NCI-H2107 treated with DMSO at 0.1 percent for 48 hours (cell line): ENCODE data around the gene OAF.
"Not testable (repeated sequence)": the region's sequence is repeated elsewhere in the genome, so short reads cannot be mapped to it uniquely, and the experiment has no call there.

ENCODE experiments used
- DNase-seq: peaks from one replicate; lab custom pipeline; 2025; ENCODE audit not compliant: unreplicated experiment; lab: John Stamatoyannopoulos, UW

OAF gene

DNA sequence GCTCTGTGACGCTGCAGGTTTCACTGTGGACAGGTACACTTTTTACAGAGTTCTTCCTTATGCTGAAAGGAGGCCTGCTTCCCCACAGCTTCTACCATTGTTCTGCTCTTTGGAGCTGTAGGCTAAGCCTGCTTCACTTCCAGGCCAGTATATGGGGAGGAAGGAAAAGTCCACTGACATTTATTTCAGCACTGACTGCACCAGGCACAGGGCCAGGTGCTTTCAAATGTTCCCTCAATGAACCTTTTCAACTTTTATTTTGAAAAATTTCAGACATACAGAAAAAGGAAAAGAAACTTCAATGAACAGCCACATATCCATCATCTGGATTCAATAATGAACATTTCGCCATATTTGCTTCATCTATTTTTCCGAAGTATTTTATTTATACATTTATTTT, 51.1 kb downstream of the OAF start:
- no peak for DNase-seq

DNA sequence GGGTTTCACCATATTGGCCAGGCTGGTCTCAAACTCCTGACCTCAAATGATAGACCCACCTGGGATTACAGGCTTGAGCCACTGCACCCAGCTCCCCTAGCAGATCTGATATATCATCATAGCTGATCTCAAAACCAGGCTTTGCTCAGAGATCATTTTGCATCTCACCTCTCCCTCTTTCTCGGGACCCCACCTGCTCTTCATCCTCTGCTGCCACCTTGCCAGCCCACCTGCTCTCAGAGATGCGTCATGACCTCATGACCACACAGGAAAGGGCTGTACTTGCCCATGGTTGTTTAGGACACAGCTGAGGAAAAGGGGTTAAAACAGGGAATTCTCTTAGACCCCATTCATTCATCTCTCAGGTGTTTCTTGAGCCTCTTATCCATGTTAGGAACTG, 56.5 kb downstream of the OAF start:
- no peak for DNase-seq

DNA sequence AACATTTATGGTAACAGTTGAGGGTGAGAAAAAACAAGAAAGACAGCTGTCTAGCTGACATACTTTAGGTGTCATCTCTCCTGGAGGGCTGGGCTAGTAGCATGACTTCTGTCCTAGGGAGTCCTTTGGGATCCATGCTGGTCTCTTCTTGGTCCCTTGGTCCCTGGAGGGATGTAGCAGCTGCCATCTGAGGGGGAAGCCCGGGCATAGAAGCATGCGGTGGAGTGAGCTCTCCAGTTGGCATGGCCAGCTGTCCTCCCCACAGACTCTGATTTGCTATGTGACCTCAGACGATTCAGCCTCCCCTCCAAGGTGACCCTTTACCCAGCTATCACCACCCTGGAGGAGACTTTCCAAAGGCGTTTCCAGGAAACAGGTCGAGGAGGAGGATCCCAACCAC, 57.9 kb downstream of the OAF start:
- DNase-seq, result no peak

DNA sequence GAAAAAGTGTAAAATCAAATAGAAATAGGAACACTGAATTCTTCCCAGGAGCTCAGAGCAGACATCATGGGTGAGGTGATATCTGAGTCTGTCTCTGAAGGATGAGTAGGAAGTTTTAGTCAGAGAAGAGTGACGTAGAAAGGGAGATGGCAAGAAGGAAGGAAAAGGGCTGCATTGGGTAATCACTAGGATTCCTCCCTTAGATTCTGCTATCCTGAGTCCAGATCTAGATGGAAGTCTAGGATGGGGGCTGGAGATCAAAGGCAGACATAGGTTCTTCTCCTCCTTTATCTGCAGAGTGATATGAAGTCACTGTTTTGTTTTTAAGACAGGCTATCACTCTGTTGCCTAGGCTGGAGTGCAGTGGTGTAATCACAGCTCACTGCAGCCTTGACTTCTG, 59.6 kb downstream of the OAF start:
- no peak for DNase-seq

DNA sequence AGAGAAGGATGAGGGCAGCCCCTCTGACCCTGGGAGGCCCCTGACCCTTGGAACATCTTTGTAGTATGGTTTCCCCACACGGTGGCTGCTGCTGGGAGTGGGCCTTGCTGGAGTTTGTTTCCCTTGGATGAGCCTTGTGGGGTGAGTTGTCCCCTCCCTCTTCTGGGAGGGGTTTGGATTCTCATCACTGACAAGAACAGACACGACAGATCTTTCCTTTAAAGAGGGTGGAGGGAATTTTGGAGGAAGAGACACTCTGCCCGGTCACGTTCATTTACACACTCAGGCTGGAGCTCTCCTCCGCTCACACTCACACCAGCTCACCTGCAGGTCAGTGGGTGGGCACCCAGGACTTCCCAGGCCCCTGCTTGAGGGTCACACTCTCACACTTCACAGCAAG, 60.8 kb downstream of the OAF start:
- no peak for DNase-seq

DNA sequence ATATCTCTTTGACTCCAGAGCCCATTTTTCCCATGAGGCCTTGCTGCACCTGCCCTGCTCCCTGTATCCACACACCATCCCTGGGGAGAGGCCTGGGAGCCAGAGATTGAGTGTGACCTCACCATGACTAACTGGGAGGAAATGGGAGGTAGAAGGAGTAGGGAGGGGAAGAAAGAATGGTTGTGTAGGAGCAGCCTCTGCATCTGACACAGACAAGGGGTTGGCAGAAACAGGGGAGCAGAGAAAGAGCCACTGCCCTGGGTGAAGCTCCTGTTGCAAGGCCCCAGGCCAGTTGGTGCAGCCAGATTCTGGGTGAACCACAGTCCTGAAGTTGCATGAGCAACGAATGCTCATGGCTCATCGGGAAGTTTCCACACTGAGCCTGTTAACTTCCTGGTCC, 61.5 kb downstream of the OAF start:
- no peak for DNase-seq

DNA sequence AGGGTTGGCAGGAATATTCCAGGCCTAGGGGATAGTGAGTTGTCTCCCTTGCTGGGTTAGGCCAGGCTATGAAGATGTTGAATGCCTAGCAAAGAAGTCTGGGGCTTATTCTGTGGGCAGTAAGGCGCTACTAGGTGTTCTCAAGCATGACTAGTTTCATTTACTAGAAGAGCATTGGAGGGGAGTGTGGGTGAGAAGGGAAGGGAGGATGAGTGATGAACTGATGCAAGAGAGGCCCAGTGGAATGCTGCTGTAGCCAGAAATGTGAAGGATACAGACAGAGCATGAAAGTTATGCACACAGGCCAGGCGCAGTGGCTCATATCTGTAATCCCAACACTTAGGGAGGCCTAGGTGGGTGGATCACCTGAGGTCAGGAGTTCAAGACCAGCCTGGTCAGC, 62.6 kb downstream of the OAF start:
- no peak for DNase-seq

DNA sequence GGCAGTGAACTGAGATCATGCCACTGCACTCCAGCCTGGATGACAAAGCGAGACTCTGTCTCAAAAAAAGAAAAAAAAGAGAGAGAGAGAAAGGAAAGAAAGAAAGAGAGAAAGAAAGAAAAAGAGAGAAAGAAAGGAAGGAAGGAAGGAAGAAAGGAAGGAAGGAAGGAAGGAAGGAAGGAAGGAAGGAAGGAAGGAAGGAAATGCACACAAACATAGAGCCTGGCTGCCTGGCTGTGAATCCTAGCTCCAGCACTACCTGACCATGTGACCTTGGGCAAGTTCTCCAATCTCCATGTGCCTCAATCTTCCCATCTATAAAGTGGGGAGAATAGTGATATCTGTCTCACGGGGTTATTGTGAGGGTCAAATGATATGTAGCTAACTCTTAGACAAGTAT, 63.1 kb downstream of the OAF start:
- not testable (repeated sequence) for DNase-seq

DNA sequence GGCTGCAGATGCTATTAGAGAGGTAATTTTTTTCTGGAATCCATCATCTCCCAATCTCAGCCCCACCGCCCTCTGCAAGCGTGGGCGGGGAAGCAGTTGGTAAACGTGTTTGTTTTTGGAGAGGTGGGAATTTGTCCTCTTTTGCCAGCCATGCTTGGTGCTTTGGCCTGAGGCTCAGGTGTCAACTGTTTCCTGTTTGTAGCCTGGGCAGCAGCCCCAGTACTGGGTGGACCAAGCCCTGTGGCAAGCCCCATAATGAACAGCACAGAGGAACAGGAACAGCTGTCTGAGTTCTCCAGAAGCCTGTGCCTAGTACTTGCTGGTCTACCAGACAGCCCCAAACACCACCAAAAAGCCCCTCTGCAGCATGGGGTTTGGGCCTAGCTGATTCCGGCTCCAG, 68.7 kb downstream of the OAF start:
- no peak for DNase-seq
